C4-2B (cell line): ENCODE data around the gene IGF2BP1.

Experiments used
- CTCF ChIP-seq: fragments of 450-650 bp; conservative IDR thresholded peaks from 2 replicates; pipeline ENCODE4 v1.5.1; 2017; ENCODE audit warnings: mild to moderate bottlenecking
- ZFX ChIP-seq: fragments of 450-650 bp; IDR thresholded peaks from 2 replicates; pipeline ENCODE4 v1.6.1; 2017

GRCh38 chr17:49012769-49013255, 15.6 kb downstream of the IGF2BP1 start:
- no peak for TF ChIP-seq CTCF
- no peak for TF ChIP-seq ZFX
